ENCODE measurements around the gene SLIT3. TPM values are rescaled to one million over a fixed set of nuclear protein-coding genes. Genes with fewer than 3 reads are reported as not detected.

Gene SLIT3
- total RNA-seq, 1 experiment from 2014 or later, result 0.92 TPM

DNA sequence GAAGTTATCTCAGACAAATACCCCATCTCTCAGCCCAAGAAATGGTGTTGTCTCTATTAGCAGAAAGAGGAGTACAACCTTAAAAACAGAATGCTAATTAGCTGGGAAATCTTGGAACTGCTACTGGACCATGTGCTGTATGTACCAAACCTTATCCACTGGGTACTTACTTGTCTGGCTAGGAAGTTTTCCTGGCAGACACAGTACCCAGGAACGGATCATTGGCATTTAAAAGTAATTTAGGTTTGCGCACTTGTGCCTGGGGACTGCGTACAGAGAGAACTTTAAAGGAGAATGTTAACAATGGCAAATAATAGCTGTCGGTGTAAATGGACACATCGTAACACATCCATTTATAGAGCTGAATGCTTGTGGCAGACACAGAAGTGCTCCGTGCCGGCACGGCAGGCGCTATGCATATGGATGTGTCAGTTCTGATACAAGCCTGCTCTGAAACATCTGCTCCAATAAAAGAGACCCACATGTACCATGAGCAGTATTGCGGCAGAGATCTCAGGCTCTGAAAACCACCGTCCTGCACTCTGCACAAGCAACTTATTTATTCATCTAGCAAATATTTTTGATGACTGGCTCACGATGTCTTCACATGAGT lies 431.2 kb downstream of the SLIT3 start:
- no peak overlapping the region for H3K4me3 Mint-ChIP-seq
- Histone ChIP-seq H3K56ac (ENCODE audit: insufficient read length, low read depth, low read length) (no peak overlapping the region), H2AK5ac (ENCODE audit: insufficient read length, low read length) (no peak overlapping the region), H3K9me3 (ENCODE audit: control insufficient read depth, low read depth, low read length) (no peaks in the 10 kb centered on the region), H3K4me2 (ENCODE audit: insufficient read depth, insufficient read length, low read length) (no peak overlapping the region), H3K23ac (ENCODE audit: insufficient read length, low read depth, low read length) (no peak overlapping the region), H3K27ac (ENCODE audit: insufficient read length, low read depth, low read length) (no peak overlapping the region), H2BK120ac (ENCODE audit: low read depth, low read length, poor library complexity, severe bottlenecking) (no peak overlapping the region), H2BK5ac (ENCODE audit: insufficient read length, low read length) (no peak overlapping the region), H3K23me2 (ENCODE audit: insufficient read length, low read depth, low read length, poor library complexity, severe bottlenecking) (no peaks in the 10 kb centered on the region), H3K79me2 (ENCODE audit: insufficient read depth, low read length) (no peaks in the 10 kb centered on the region), H4K8ac (replicated peaks; ENCODE audit: insufficient read length, low read depth, low read length) (no peak overlapping the region), H3K27me3 (ENCODE audit: insufficient read depth, low read length) (no peaks in the 10 kb centered on the region), H2BK12ac (ENCODE audit: insufficient read length, low read depth, low read length) (no peak overlapping the region), H3K18ac (ENCODE audit: insufficient read length, low read depth, low read length) (no peak overlapping the region), H2BK20ac (ENCODE audit: low read depth, low read length, poor library complexity, severe bottlenecking) (no peak overlapping the region), H3K79me1 (ENCODE audit: insufficient read depth, low read depth, low read length, poor library complexity, severe bottlenecking) (no peaks in the 10 kb centered on the region), H3K9ac (ENCODE audit: extremely low read depth, insufficient read length, low read length) (no peak overlapping the region), H3T11ph (ENCODE audit: low read length) (no peak overlapping the region), H2BK15ac (ENCODE audit: low read depth, low read length) (no peak overlapping the region), H4K5ac (ENCODE audit: insufficient read length, low read depth, low read length) (no peak overlapping the region), H3K14ac (ENCODE audit: insufficient read depth, low read length) (no peak overlapping the region), H2AFZ (ENCODE audit: low read length) (no peak overlapping the region), H4K91ac (ENCODE audit: insufficient read length, low read depth, low read length) (no peak overlapping the region), H3K4me1 (ENCODE audit: insufficient read depth, low read length) (no peaks in the 10 kb centered on the region; the same call in 1 of the 2 replicates), H3K4ac (ENCODE audit: low read depth, low read length) (no peak overlapping the region), H4K20me1 (ENCODE audit: control insufficient read depth, insufficient read depth, insufficient read length) (no peaks in the 10 kb centered on the region)
- peaks cover 5% of the 10 kb centered on the region for H3K27me3 Mint-ChIP-seq (ENCODE audit: low read depth)
- H3K9me3 Mint-ChIP-seq, result no peaks in the 10 kb centered on the region
- TF ChIP-seq, protein P1, sequence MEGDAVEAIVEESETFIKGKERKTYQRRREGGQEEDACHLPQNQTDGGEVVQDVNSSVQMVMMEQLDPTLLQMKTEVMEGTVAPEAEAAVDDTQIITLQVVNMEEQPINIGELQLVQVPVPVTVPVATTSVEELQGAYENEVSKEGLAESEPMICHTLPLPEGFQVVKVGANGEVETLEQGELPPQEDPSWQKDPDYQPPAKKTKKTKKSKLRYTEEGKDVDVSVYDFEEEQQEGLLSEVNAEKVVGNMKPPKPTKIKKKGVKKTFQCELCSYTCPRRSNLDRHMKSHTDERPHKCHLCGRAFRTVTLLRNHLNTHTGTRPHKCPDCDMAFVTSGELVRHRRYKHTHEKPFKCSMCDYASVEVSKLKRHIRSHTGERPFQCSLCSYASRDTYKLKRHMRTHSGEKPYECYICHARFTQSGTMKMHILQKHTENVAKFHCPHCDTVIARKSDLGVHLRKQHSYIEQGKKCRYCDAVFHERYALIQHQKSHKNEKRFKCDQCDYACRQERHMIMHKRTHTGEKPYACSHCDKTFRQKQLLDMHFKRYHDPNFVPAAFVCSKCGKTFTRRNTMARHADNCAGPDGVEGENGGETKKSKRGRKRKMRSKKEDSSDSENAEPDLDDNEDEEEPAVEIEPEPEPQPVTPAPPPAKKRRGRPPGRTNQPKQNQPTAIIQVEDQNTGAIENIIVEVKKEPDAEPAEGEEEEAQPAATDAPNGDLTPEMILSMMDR (conservative IDR thresholded peaks at IDR 0.05), result no peak
- DNase-seq, result no peak
- H3K4me1 Mint-ChIP-seq, result peaks cover 10 to 13% of the 10 kb centered on the region in 2 experiments
- no peak overlapping the region for H3K27ac Mint-ChIP-seq
- no CpG with 5 or more reads among the region's 12 CpGs for WGBS (ENCODE audit: extremely low coverage, insufficient read length, low lambda C conversion rate)
- no peaks in the 10 kb centered on the region for H3K36me3 Mint-ChIP-seq (ENCODE audit: insufficient read depth in 1 of 3, low read depth in 3 of 3)
